Measurements from ENCODE around the gene GBX1.

Gene GBX1

GRCh38 chr7:151128716-151129115 is 38.8 kb downstream of the GBX1 start:
- TF ChIP-seq CTCF (IDR thresholded peaks at IDR 0.05; ENCODE audit: low read depth, low read length, missing control alignments) = no peak
- Histone ChIP-seq H3K27me3 (replicated peaks) (no peaks in the 10 kb centered on the region), H3K27ac (no peak overlapping the region), H3K36me3 (replicated peaks) (peaks cover 32% of the 10 kb centered on the region), H3K4me3 (ENCODE audit: low read depth, low read length) (no peak overlapping the region)
- DNase-seq = no peak
- in situ Hi-C loops (cut with HindIII; ENCODE audit: low pct_ligation_motif_present, low sequenced_read_pairs) = no loop called here

GRCh38 chr7:151128144-151128543 is 39.4 kb downstream of the GBX1 start:
- TF ChIP-seq CTCF (IDR thresholded peaks at IDR 0.05; ENCODE audit: low read depth, low read length, missing control alignments) = no peak
- in situ Hi-C loops (cut with HindIII; ENCODE audit: low pct_ligation_motif_present, low sequenced_read_pairs) = no loop called here
- no peaks in the 10 kb centered on the region for H3K27me3 ChIP-seq (replicated peaks)
- H3K36me3 ChIP-seq (replicated peaks) = peaks cover 38% of the 10 kb centered on the region
- no peak overlapping the region for H3K27ac ChIP-seq
- H3K4me3 ChIP-seq (ENCODE audit: low read depth, low read length) = no peak overlapping the region
- DNase-seq = no peak

- Histone ChIP-seq H3K27me3 (replicated peaks) (no peaks in the 10 kb centered on the region), H3K4me3 (ENCODE audit: low read depth, low read length) (no peak overlapping the region), H3K36me3 (replicated peaks) (peaks cover 37% of the 10 kb centered on the region), H3K27ac (no peak overlapping the region)
- no peak for TF ChIP-seq CTCF (IDR thresholded peaks at IDR 0.05; ENCODE audit: low read depth, low read length, missing control alignments)
- in situ Hi-C loops (cut with HindIII; ENCODE audit: low pct_ligation_motif_present, low sequenced_read_pairs) = no loop called here
- no peak for DNase-seq
Measured at GRCh38 chr7:151126491-151127137, 40.9 kb downstream of the GBX1 start.

GRCh38 chr7:151125846-151126481 is 41.5 kb downstream of the GBX1 start:
- no peak for DNase-seq
- TF ChIP-seq CTCF (IDR thresholded peaks at IDR 0.05; ENCODE audit: low read depth, low read length, missing control alignments) = no peak
- Histone ChIP-seq H3K27me3 (replicated peaks) (no peaks in the 10 kb centered on the region), H3K4me3 (ENCODE audit: low read depth, low read length) (peak overlapping the region; percentile 46), H3K36me3 (replicated peaks) (peaks cover 35% of the 10 kb centered on the region), H3K27ac (no peak overlapping the region)
- in situ Hi-C loops (cut with HindIII; ENCODE audit: low pct_ligation_motif_present, low sequenced_read_pairs) = no loop called here

GRCh38 chr7:151125470-151125845 is 42.0 kb downstream of the GBX1 start:
- no peak for DNase-seq
- no peaks in the 10 kb centered on the region for H3K27me3 ChIP-seq (replicated peaks)
- H3K36me3 ChIP-seq (replicated peaks) = peaks cover 37% of the 10 kb centered on the region
- no peak overlapping the region for H3K27ac ChIP-seq
- in situ Hi-C loops (cut with HindIII; ENCODE audit: low pct_ligation_motif_present, low sequenced_read_pairs) = no loop called here
- TF ChIP-seq CTCF (IDR thresholded peaks at IDR 0.05; ENCODE audit: low read depth, low read length, missing control alignments) = peak; percentile 39
- H3K4me3 ChIP-seq (ENCODE audit: low read depth, low read length) = peak overlapping the region; percentile 46

Data from brain microvascular endothelial cell (primary cell).